B cell (primary cell): ENCODE measurements around the gene HILPDA. TPM values are rescaled to one million over a fixed set of nuclear protein-coding genes. Genes with fewer than 3 reads are reported as not detected.
A peak's percentile ranks its signal among the peaks of the same experiment; 100 is the strongest.

Experiments used
- ATAC-seq: fragments of 200-7000 bp; cut with Tn5 transposase; one replicate; pipeline ENCODE4 v1.10.0; 2021; ENCODE audit warnings: low read depth, mild to moderate bottlenecking, moderate number of reproducible peaks, moderate library complexity
- CTCF ChIA-PET: fragments of 350-600 bp; sonication (Branson Sonifier 250); formaldehyde crosslinking; loops from one replicate; lab custom pipeline; 2021; ENCODE audit warnings: antibody characterized with exemption, inconsistent platforms; lab: Charles Lee
- POLR2A ChIA-PET: fragments of 350-600 bp; sonication (Branson Sonifier 250); formaldehyde crosslinking; loops from one replicate; lab custom pipeline; 2021; ENCODE audit warnings: antibody characterized with exemption; lab: Charles Lee
- DNase-seq: peaks from one replicate; pipeline ENCODE4 v3.0.0; 2013
- H2AFZ ChIP-seq: 2 replicates; pipeline ENCODE4 v1.6.1; 2012; ENCODE audit warnings: mild to moderate bottlenecking, low read depth, low read length; ENCODE audit not compliant: insufficient read depth, poor library complexity, severe bottlenecking
- H3K27ac ChIP-seq, 2 donors: 1 replicate in 1 of 2; 2 replicates in 1 of 2; pipeline ENCODE4 v1.5.1; 2012 to 2013; ENCODE audit warnings: low read length in 2 of 2, mild to moderate bottlenecking in 2 of 2, moderate library complexity in 1 of 2
- H3K27me3 ChIP-seq, 4 experiments: fragments of 200-600 bp in 1 of 4; sonication (generic) in 1 of 4; replicated peaks in 1 of 4; 1 replicate in 2 of 4; 2 replicates in 2 of 4; pipeline versions ENCODE4 v1.6.1 to v1.7.0; 2013 to 2016; ENCODE audit warnings: low read length in 3 of 4, mild to moderate bottlenecking in 2 of 4, mixed read lengths in 1 of 4, moderate library complexity in 1 of 4; ENCODE audit not compliant: insufficient read depth in 4 of 4, control insufficient read depth in 3 of 4; ENCODE audit errors: control extremely low read depth in 1 of 4
- H3K36me3 ChIP-seq, 2 experiments: replicated peaks in 1 of 2; 1 replicate in 1 of 2; 2 replicates in 1 of 2; pipeline versions ENCODE4 v1.6.1 to v1.7.1; 2013; ENCODE audit warnings: low read length in 1 of 2; ENCODE audit not compliant: insufficient read depth in 2 of 2, control insufficient read depth in 1 of 2; ENCODE audit errors: control extremely low read depth in 1 of 2, extremely low read depth in 1 of 2
- H3K4me1 ChIP-seq, 2 donors: fragments of 200-600 bp in 1 of 2; sonication (generic) in 1 of 2; 1 replicate in 1 of 2; 2 replicates in 1 of 2; pipeline versions ENCODE4 v1.5.1 to v1.6.1; 2013 to 2017; ENCODE audit warnings: low read length in 2 of 2; ENCODE audit not compliant: control insufficient read depth in 2 of 2, insufficient read depth in 2 of 2
- H3K4me2 ChIP-seq: replicated peaks from 2 replicates; pipeline ENCODE3; 2012; ENCODE audit warnings: mild to moderate bottlenecking, low read depth, low read length; ENCODE audit not compliant: poor library complexity, severe bottlenecking
- H3K4me3 ChIP-seq, 5 experiments: fragments of 200-600 bp in 1 of 5; sonication (generic) in 1 of 5; 1 replicate in 3 of 5; 2 replicates in 2 of 5; pipeline versions ENCODE4 v1.5.1 to v1.7.0; 2011 to 2016; ENCODE audit warnings: low read length in 4 of 5, mild to moderate bottlenecking in 4 of 5, low read depth in 2 of 5, control low read depth in 1 of 5, moderate library complexity in 1 of 5; ENCODE audit not compliant: insufficient read depth in 1 of 5; ENCODE audit errors: control extremely low read depth in 1 of 5, extremely low read depth in 1 of 5
- H3K79me2 ChIP-seq: fragments of 200-600 bp; sonication (generic); one replicate; pipeline ENCODE4 v1.6.0; 2016; ENCODE audit warnings: low read length; ENCODE audit not compliant: control insufficient read depth, insufficient read depth
- H3K9ac ChIP-seq: fragments of 200-600 bp; sonication (generic); 2 replicates; pipeline ENCODE4 v1.6.1; 2017; ENCODE audit warnings: mild to moderate bottlenecking, low read length, moderate library complexity
- H3K9me3 ChIP-seq, 3 donors: one replicate each; pipeline versions ENCODE4 v1.6.1 to v1.7.1; 2013; ENCODE audit warnings: low read length in 2 of 3; ENCODE audit not compliant: control insufficient read depth in 2 of 3, insufficient read depth in 1 of 3; ENCODE audit errors: control extremely low read depth in 1 of 3
- H4K20me1 ChIP-seq: 2 replicates; pipeline ENCODE4 v1.6.0; 2012; ENCODE audit warnings: mild to moderate bottlenecking, low read length; ENCODE audit not compliant: insufficient read depth, control insufficient read depth, poor library complexity, severe bottlenecking
- H3K27ac Mint-ChIP-seq: one replicate; pipeline ENCODE4 v1.8.0; 2021; ENCODE audit warnings: mixed read lengths
- H3K27me3 Mint-ChIP-seq: one replicate; pipeline ENCODE4 v1.8.0; 2021; ENCODE audit warnings: mixed read lengths
- H3K4me1 Mint-ChIP-seq: one replicate; pipeline ENCODE4 v1.8.0; 2021; ENCODE audit warnings: mixed read lengths
- H3K4me3 Mint-ChIP-seq: one replicate; pipeline ENCODE4 v1.8.0; 2021; ENCODE audit warnings: mixed read lengths
- H3K9me3 Mint-ChIP-seq: one replicate; pipeline ENCODE4 v1.8.0; 2022; ENCODE audit warnings: mixed read lengths; ENCODE audit not compliant: insufficient read depth
- CTCF ChIP-seq: fragments of 200-600 bp; IDR thresholded peaks from one replicate; pipeline ENCODE4 v1.8.0; 2022; ENCODE audit warnings: antibody characterized with exemption, mild to moderate bottlenecking
- EZH2 ChIP-seq: IDR thresholded peaks from 2 replicates; pipeline ENCODE4 v1.6.1; 2012; ENCODE audit warnings: borderline replicate concordance, low read depth, mild to moderate bottlenecking, moderate library complexity, low read length; ENCODE audit not compliant: insufficient read depth, poor library complexity, severe bottlenecking
- WGBS: methylation state at CpG from one replicate; pipeline ENCODE4 v1.1.5; 2013; ENCODE audit warnings: missing lambda C conversion rate; ENCODE audit not compliant: insufficient coverage; 5-methylcytosine and 5-hydroxymethylcytosine counted together
- intact Hi-C: fragments of 100-400 bp; cut with micrococcal nuclease; formaldehyde crosslinking; loops from one replicate; pipeline ENCODE4 v1.10.0; 2022
- polyA plus RNA-seq: library from polyadenylated mRNA; depleted of rRNA; stranded (reverse); fragments of >200 nt; gene quantifications from 2 replicates; pipeline ENCODE4 v1.2.3, GENCODE V29; 2012
- total RNA-seq, 2 donors: library from RNA; stranded (reverse); fragments of 120-200 nt in 1 of 2; gene quantifications; 1 replicate in 1 of 2; 2 replicates in 1 of 2; pipeline versions ENCODE4 v1.2.3 to v1.2.4, GENCODE V29; 2013 to 2022

Gene HILPDA
- total and polyA plus RNA-seq, 2 donors (not counting 1 experiment from before 2014, with no cell fraction given), result 6.5 to 10.1 TPM

- Mint-ChIP-seq H3K4me3 (peak overlapping the region; percentile 83), H3K27ac (peak overlapping the region; percentile 66), H3K27me3 (peaks cover 3% of the 10 kb centered on the region), H3K9me3 (no peaks in the 10 kb centered on the region), H3K4me1 (peaks cover 47% of the 10 kb centered on the region)
- Histone ChIP-seq H3K4me1 (peaks cover 21 to 59% of the 10 kb centered on the region in 2 donors), H3K79me2 (no peaks in the 10 kb centered on the region), H3K4me3 (no peak overlapping the region), H3K27ac (peak overlapping the region in 1 of 2 donors; percentile 13), H3K4me2 (no peak overlapping the region), H3K9ac (no peak overlapping the region), H3K36me3 (peaks cover 0 to 5% of the 10 kb centered on the region in 2 experiments), H3K27me3 (no peaks in the 10 kb centered on the region), H2AFZ (no peak overlapping the region), H3K9me3 (no peaks in the 10 kb centered on the region), H4K20me1 (peaks cover 14% of the 10 kb centered on the region)
- ChIA-PET CTCF (interaction anchor here (1.1 to 23.4 kb wide), 5 partner anchors 9 to 53 kb away, joined by 3 to 331 read pairs (median 12); no protein-coding TSS in a partner anchor), POLR2A (no interaction called here)
- TF ChIP-seq EZH2 (no peak), CTCF (no peak)
- no peak for DNase-seq
- intact Hi-C loops, result loop anchor here (5.0 kb wide), 2 partner anchors 65 to 125 kb away; partner anchors contain the start of gene RBM28
- WGBS, result 48% methylated on average over 7 of the region's 7 CpGs
- no peak for ATAC-seq
Observed at GRCh38 chr7:128407233-128407589, 48.5 kb upstream of the HILPDA start.
